ENCODE data around the gene CTNNA3. TPM values are rescaled to one million over a fixed set of nuclear protein-coding genes. Genes with fewer than 3 reads are reported as not detected.
A peak's percentile ranks its signal among the peaks of the same experiment; 100 is the strongest.

CTNNA3 gene
- total and polyA plus RNA-seq, 12 donors, result 2.0 to 213 (median 171) TPM

GRCh38 chr10:66926841-66927240 lies 769.2 kb downstream of the CTNNA3 start:
- peaks cover 0 to 14% (median 0%) of the 10 kb centered on the region in 9 donors for H3K4me1 ChIP-seq
- WGBS, 2 donors, result 62 to 70% methylated on average over 5 of the region's 5 CpGs
- H3K27ac ChIP-seq, result no peak overlapping the region
- no peak for DNase-seq
- ATAC-seq, result no peak
- H3K27me3 ChIP-seq, result peaks cover 0 to 63% (median 30%) of the 10 kb centered on the region in 7 donors
- no peaks in the 10 kb centered on the region for H3K36me3 ChIP-seq
- no peak for TF ChIP-seq CTCF (IDR thresholded peaks at IDR 0.05)
- intact Hi-C loops (cut with DNase I), result loop anchor here in 1 of 10 donors (10.0 kb wide), 1 partner anchor 598 kb away; no protein-coding TSS in a partner anchor
- no peaks in the 10 kb centered on the region for H3K9me3 ChIP-seq
- no peak overlapping the region for H3K4me3 ChIP-seq

DNA sequence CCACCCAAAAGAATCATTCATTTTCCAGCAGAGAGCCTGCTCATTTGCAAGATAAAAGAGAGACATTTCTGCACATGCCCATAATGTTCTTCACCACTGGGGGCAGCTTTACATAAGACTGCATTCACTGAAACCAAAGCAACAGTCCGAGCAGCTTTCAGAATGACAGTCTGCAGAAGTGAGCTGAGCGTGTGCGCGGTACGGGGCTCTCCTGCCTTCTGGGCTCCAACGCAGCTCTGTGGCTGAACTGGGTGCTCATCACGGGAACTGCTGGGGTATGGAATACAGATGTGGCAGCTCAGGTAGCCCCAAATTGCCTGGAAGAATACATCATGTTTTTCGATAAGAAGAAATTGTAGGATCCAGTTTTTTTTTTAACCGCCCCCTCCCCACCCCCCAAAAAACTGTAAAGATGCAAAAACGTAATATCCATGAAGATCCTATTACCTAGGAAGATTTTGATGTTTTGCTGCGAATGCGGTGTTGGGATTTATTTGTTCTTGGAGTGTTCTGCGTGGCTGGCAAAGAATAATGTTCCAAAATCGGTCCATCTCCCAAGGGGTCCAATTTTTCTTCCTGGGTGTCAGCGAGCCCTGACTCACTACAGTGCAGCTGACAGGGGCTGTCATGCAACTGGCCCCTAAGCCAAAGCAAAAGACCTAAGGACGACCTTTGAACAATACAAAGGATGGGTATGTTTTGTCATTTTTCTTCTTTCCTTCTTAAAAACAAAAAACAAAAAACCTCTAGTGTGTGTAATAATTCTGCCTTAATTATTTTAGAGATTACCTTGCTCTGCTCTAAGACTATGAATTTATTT lies 769.9 kb downstream of the CTNNA3 start, which contains the start of gene LRRTM3:
TSS of gene LRRTM3 (plus strand) at position 141 of the 820 bp plus-strand sequence.
- DNase-seq (peak; percentile 17 to 38), ATAC-seq (peak; percentile 77 to 96 (median 90))
- Histone ChIP-seq H3K27me3 (peaks cover 0 to 63% (median 30%) of the 10 kb centered on the region in 7 donors), H3K4me1 (peaks cover 0 to 14% (median 0%) of the 10 kb centered on the region in 9 donors), H3K9me3 (no peaks in the 10 kb centered on the region), H3K27ac (no peak within 1 kb of the TSS), H3K36me3 (no peaks in the 10 kb centered on the region), H3K4me3 (peak within 1 kb of the TSS in 2 of 10 donors; percentile 18 to 21)
- TF ChIP-seq CTCF (IDR thresholded peaks at IDR 0.05), result peak; percentile 25 to 68 (median 58)
- intact Hi-C loops (cut with DNase I), result loop anchor here in 1 of 10 donors (10.0 kb wide), 1 partner anchor 599 kb away; no protein-coding TSS in a partner anchor
- 13 to 14% methylated on average over 16 of the region's 16 CpGs for WGBS, 2 donors

- ATAC-seq (no peak), DNase-seq (no peak)
- intact Hi-C loops (cut with DNase I), result loop anchor here in 1 of 10 donors (10.0 kb wide), 1 partner anchor 599 kb away; no protein-coding TSS in a partner anchor
- 41 to 49% methylated on average over 7 of the region's 7 CpGs for WGBS, 2 donors
- no peak overlapping the region for H3K27ac ChIP-seq
- peaks cover 0 to 14% (median 0%) of the 10 kb centered on the region in 9 donors for H3K4me1 ChIP-seq
- H3K4me3 ChIP-seq, result no peak overlapping the region
- H3K36me3 ChIP-seq, result no peaks in the 10 kb centered on the region
- TF ChIP-seq CTCF (IDR thresholded peaks at IDR 0.05), result no peak
- H3K9me3 ChIP-seq, result no peaks in the 10 kb centered on the region
- H3K27me3 ChIP-seq, result peaks cover 0 to 58% (median 24%) of the 10 kb centered on the region in 7 donors
These were observed 770.6 kb downstream of the CTNNA3 start for GRCh38 chr10:66925373-66925772.

- H3K4me1 ChIP-seq, result peaks cover 0 to 14% (median 0%) of the 10 kb centered on the region in 9 donors
- H3K36me3 ChIP-seq, result no peaks in the 10 kb centered on the region
- no peak for TF ChIP-seq CTCF (IDR thresholded peaks at IDR 0.05)
- no peaks in the 10 kb centered on the region for H3K9me3 ChIP-seq
- no peak overlapping the region for H3K27ac ChIP-seq
- intact Hi-C loops (cut with DNase I), result loop anchor here in 1 of 10 donors (10.0 kb wide), 1 partner anchor 600 kb away; no protein-coding TSS in a partner anchor
- WGBS, 2 donors, result 74% methylated on average over 10 of the region's 10 CpGs
- no peak for ATAC-seq
- H3K4me3 ChIP-seq, result no peak overlapping the region
- no peak for DNase-seq
- peaks cover 0 to 52% (median 20%) of the 10 kb centered on the region in 7 donors for H3K27me3 ChIP-seq
These were observed 771.2 kb downstream of the CTNNA3 start for GRCh38 chr10:66924674-66925345.
